Keratinocyte (primary cell): ENCODE measurements around the gene FAM120C. TPM values are rescaled to one million over a fixed set of nuclear protein-coding genes. Genes with fewer than 3 reads are reported as not detected.

Experiments
- DNase-seq: peaks from one replicate; pipeline ENCODE4 v3.0.0-alpha.2; 2011; ENCODE audit warnings: low read depth, missing footprints, low spot score
- FAIRE-seq: peaks from 2 replicates; lab custom pipeline; 2011; peaks lifted over from hg19 to GRCh38; lab: Jason Lieb, UNC
- H2AFZ ChIP-seq: 2 replicates; pipeline ENCODE4 v1.6.0; 2012; ENCODE audit warnings: low read length, control low read depth, inconsistent platforms; ENCODE audit not compliant: control insufficient read depth
- H3K27ac ChIP-seq: 2 replicates; pipeline ENCODE4 v1.5.1; 2011; ENCODE audit warnings: low read length; ENCODE audit not compliant: control insufficient read depth, insufficient read depth
- H3K27me3 ChIP-seq: 3 replicates; pipeline ENCODE4 v1.6.0; 2011; ENCODE audit warnings: low read length; ENCODE audit not compliant: control insufficient read depth, insufficient read depth; ENCODE audit errors: extremely low read depth
- H3K36me3 ChIP-seq, 2 experiments: 2 replicates in 1 of 2; 3 replicates in 1 of 2; pipeline ENCODE4 v1.5.1; 2011; ENCODE audit warnings: low read length in 2 of 2, mild to moderate bottlenecking in 1 of 2; ENCODE audit not compliant: control insufficient read depth in 2 of 2, insufficient read depth in 2 of 2; ENCODE audit errors: extremely low read depth in 1 of 2
- H3K4me1 ChIP-seq: 3 replicates; pipeline ENCODE4 v1.5.1; 2011; ENCODE audit warnings: low read length; ENCODE audit not compliant: control insufficient read depth, insufficient read depth; ENCODE audit errors: extremely low read depth
- H3K4me2 ChIP-seq: 3 replicates; pipeline ENCODE4 v1.6.0; 2011; ENCODE audit warnings: low read depth, low read length; ENCODE audit not compliant: control insufficient read depth, insufficient read depth; ENCODE audit errors: extremely low read depth
- H3K4me3 ChIP-seq, 3 experiments: fragments of 200-600 bp in 1 of 3; sonication (generic) in 1 of 3; 2 replicates in 2 of 3; 3 replicates in 1 of 3; pipeline ENCODE4 v1.5.1; 2011 to 2016; ENCODE audit warnings: low read length in 3 of 3, mild to moderate bottlenecking in 3 of 3, control low read depth in 2 of 3, inconsistent platforms in 1 of 3, low read depth in 1 of 3, mixed read lengths in 1 of 3, mixed run types in 1 of 3, moderate library complexity in 1 of 3; ENCODE audit not compliant: control insufficient read depth in 2 of 3, insufficient read depth in 2 of 3; ENCODE audit errors: extremely low read depth in 1 of 3
- H3K79me2 ChIP-seq: 2 replicates; pipeline ENCODE4 v1.6.0; 2012; ENCODE audit warnings: low read length; ENCODE audit not compliant: control insufficient read depth, insufficient read depth
- H3K9ac ChIP-seq: 3 replicates; pipeline ENCODE4 v1.6.0; 2011; ENCODE audit warnings: low read length; ENCODE audit not compliant: control insufficient read depth, insufficient read depth; ENCODE audit errors: extremely low read depth
- H3K9me1 ChIP-seq: 3 replicates; pipeline ENCODE4 v1.6.0; 2011; ENCODE audit warnings: low read length; ENCODE audit not compliant: control insufficient read depth, insufficient read depth; ENCODE audit errors: extremely low read depth
- H3K9me3 ChIP-seq: 2 replicates; pipeline ENCODE4 v1.5.1; 2012; ENCODE audit warnings: low read depth, low read length; ENCODE audit not compliant: control insufficient read depth
- H4K20me1 ChIP-seq: 3 replicates; pipeline ENCODE4 v1.6.0; 2011; ENCODE audit warnings: low read length; ENCODE audit not compliant: control insufficient read depth, insufficient read depth; ENCODE audit errors: extremely low read depth
- EZH2 ChIP-seq: IDR thresholded peaks from one replicate; pipeline ENCODE4 v1.6.1; 2012; ENCODE audit warnings: inconsistent platforms, mild to moderate bottlenecking, low read length, moderate library complexity
- dilution Hi-C: fragments of 300-500 bp; cut with MboI; formaldehyde crosslinking; loops from one replicate; pipeline ENCODE4 v1.7.0; 2020; ENCODE audit warnings: low sequenced_read_pairs; ENCODE audit not compliant: extremely low pct_ligation_motif_present
- polyA plus RNA-seq, 5 experiments: library from polyadenylated mRNA; depleted of rRNA in 3 of 5; stranded (reverse) in 3 of 5; stranded (forward) in 1 of 5; unstranded in 1 of 5; fragments of >200 nt; gene quantifications; 1 replicate in 1 of 5; 2 replicates in 3 of 5; 3 replicates in 1 of 5; pipeline versions ENCODE4 v1.2.1 to v1.2.3, GENCODE V29; 2011 to 2012; ENCODE audit warnings: missing spikeins in 2 of 5, low read depth in 1 of 5, low replicate concordance in 1 of 5
- TF ChIP-seq, protein P1 (sequence below), 3 experiments: IDR thresholded peaks in 1 of 3; conservative IDR thresholded peaks in 1 of 3; optimal IDR thresholded peaks in 1 of 3; 2 replicates in 2 of 3; 3 replicates in 1 of 3; pipeline versions ENCODE3 to v1.5.1; 2011; ENCODE audit warnings: low read length in 3 of 3, mild to moderate bottlenecking in 3 of 3, moderate library complexity in 2 of 3, control low read depth in 1 of 3, inconsistent platforms in 1 of 3; ENCODE audit not compliant: insufficient read depth in 2 of 3; ENCODE audit errors: extremely low read depth in 1 of 3

FAM120C gene
- polyA plus RNA-seq, 1 donor (not counting 4 experiments of a cell fraction or from before 2014, with no cell fraction given): 1.9 TPM

DNA sequence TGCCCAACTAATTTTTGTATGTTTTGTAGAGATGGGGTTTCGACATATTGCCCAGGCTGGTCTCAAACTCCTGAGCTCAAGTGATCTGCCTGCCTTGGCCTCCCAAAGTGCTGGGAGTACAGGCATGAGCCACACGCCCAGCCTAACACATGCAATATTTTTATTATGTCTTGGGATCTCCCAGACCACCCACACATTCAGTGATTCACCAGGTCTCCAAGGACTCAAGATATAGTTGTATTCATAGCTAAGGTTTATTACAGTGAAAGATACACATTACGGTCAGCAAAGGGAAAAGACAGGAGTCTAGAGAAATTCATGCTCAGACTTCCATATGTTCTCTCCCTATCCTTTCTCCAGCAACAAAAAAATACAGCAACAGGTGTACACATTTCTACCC lies 25.5 kb upstream of the FAM120C start:
- no peak for DNase-seq
- TF ChIP-seq, protein P1, sequence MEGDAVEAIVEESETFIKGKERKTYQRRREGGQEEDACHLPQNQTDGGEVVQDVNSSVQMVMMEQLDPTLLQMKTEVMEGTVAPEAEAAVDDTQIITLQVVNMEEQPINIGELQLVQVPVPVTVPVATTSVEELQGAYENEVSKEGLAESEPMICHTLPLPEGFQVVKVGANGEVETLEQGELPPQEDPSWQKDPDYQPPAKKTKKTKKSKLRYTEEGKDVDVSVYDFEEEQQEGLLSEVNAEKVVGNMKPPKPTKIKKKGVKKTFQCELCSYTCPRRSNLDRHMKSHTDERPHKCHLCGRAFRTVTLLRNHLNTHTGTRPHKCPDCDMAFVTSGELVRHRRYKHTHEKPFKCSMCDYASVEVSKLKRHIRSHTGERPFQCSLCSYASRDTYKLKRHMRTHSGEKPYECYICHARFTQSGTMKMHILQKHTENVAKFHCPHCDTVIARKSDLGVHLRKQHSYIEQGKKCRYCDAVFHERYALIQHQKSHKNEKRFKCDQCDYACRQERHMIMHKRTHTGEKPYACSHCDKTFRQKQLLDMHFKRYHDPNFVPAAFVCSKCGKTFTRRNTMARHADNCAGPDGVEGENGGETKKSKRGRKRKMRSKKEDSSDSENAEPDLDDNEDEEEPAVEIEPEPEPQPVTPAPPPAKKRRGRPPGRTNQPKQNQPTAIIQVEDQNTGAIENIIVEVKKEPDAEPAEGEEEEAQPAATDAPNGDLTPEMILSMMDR (optimal IDR thresholded peaks at IDR 0.05 in 1 of 3, IDR thresholded peaks at IDR 0.05 in 1 of 3, conservative IDR thresholded peaks at IDR 0.05 in 1 of 3; ENCODE audit: extremely low read depth in 1 of 3, insufficient read depth in 2 of 3, low read length in 3 of 3): no peak
- no peak for TF ChIP-seq EZH2
- Histone ChIP-seq H3K9me1 (no peaks in the 10 kb centered on the region), H3K4me2 (no peak overlapping the region), H3K79me2 (no peaks in the 10 kb centered on the region), H3K27ac (no peak overlapping the region), H3K4me1 (no peaks in the 10 kb centered on the region), H4K20me1 (no peaks in the 10 kb centered on the region), H2AFZ (no peak overlapping the region), H3K27me3 (no peaks in the 10 kb centered on the region), H3K9ac (no peak overlapping the region), H3K4me3 (no peak overlapping the region), H3K9me3 (no peaks in the 10 kb centered on the region), H3K36me3 (no peaks in the 10 kb centered on the region)
- dilution Hi-C loops: no loop called here
- no peak for FAIRE-seq

DNA sequence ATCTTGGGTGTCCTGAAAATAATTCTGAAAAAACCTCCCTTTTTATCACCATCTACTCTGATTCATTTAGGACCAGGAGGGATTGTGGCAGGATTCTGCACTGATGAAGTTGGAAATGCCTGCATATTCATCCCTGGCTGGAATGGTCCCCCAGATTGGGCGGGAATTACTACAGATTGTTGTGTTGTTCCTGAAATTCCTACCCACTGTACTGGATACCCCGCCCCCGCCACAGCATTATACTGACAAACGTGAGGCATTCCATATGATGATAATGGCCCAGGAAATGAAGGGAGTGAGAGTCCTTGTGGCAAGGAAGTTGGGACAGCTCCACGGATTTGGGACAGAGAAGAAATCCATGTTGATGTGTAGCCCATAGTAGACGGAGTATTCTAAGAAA lies 15.2 kb upstream of the FAM120C start:
- H3K9me3 ChIP-seq: no peaks in the 10 kb centered on the region
- H3K79me2 ChIP-seq: no peaks in the 10 kb centered on the region
- no peaks in the 10 kb centered on the region for H3K36me3 ChIP-seq
- H3K9me1 ChIP-seq: no peaks in the 10 kb centered on the region
- H3K9ac ChIP-seq: no peak overlapping the region
- no peak overlapping the region for H3K27ac ChIP-seq
- H3K4me3 ChIP-seq: no peak overlapping the region
- H3K27me3 ChIP-seq: no peaks in the 10 kb centered on the region
- no peak overlapping the region for H2AFZ ChIP-seq
- H4K20me1 ChIP-seq: no peaks in the 10 kb centered on the region
- no peaks in the 10 kb centered on the region for H3K4me1 ChIP-seq
- FAIRE-seq: no peak
- DNase-seq: no peak
- dilution Hi-C loops: no loop called here
- TF ChIP-seq EZH2: no peak
- TF ChIP-seq, protein P1 (optimal IDR thresholded peaks at IDR 0.05 in 1 of 3, IDR thresholded peaks at IDR 0.05 in 1 of 3, conservative IDR thresholded peaks at IDR 0.05 in 1 of 3; ENCODE audit: extremely low read depth in 1 of 3, insufficient read depth in 2 of 3, low read length in 3 of 3): no peak
- no peak overlapping the region for H3K4me2 ChIP-seq
